ENCODE data around the gene MAN1C1. TPM values are rescaled to one million over a fixed set of nuclear protein-coding genes. Genes with fewer than 3 reads are reported as not detected.

MAN1C1 gene
- polyA plus RNA-seq, 1 of the 3 experiments (the other 2 are of a cell fraction), result 0.20 TPM

GRCh38 chr1:25826571-25826970, 210.0 kb downstream of the MAN1C1 start:
- Histone ChIP-seq H2AFZ (ENCODE audit: low read depth) (no peak overlapping the region), H3K36me3 (replicated peaks in 1 of 2; ENCODE audit: control insufficient read depth in 1 of 2, insufficient read depth in 2 of 2, low read length in 1 of 2) (peaks cover 44 to 59% of the 10 kb centered on the region in 2 experiments), H3K4me1 (ENCODE audit: control insufficient read depth in 1 of 2, insufficient read depth in 2 of 2, low read depth in 1 of 2, low read length in 1 of 2) (peaks cover 0 to 3% of the 10 kb centered on the region in 2 experiments; a peak in 1 of 4 replicates), H4K20me1 (ENCODE audit: insufficient read depth) (peaks cover 2% of the 10 kb centered on the region; the same call in 1 of the 2 replicates), H3K9me2 (no peaks in the 10 kb centered on the region), H3K9ac (no peak overlapping the region), H3K4me3 (ENCODE audit: low read depth in 2 of 2, low read length in 1 of 2) (no peak overlapping the region), H3K27ac (ENCODE audit: low read depth in 2 of 2, low read length in 1 of 2) (no peak overlapping the region), H3F3A (replicated peaks; ENCODE audit: insufficient read depth) (no peaks in the 10 kb centered on the region), H3K27me3 (ENCODE audit: insufficient read depth) (no peaks in the 10 kb centered on the region), H3K79me2 (ENCODE audit: insufficient read depth) (peaks cover 26% of the 10 kb centered on the region), H3K4me2 (no peak overlapping the region), H3K9me3 (no peaks in the 10 kb centered on the region)
- no peak for TF ChIP-seq MEF2A (IDR thresholded peaks at IDR 0.05; ENCODE audit: borderline replicate concordance, low read depth)
- DNase-seq, result no peak
- 95% methylated on average over 9 of the region's 10 CpGs for WGBS (ENCODE audit: low lambda C conversion rate)
- ChIA-PET CTCF (interaction anchor here (1.0 to 1.3 kb wide), 3 partner anchors 9 to 306 kb away, joined by 3 to 5 read pairs (median 4); no protein-coding TSS in a partner anchor), POLR2A (no interaction called here)

- H3K79me2 ChIP-seq (ENCODE audit: insufficient read depth), result peaks cover 7% of the 10 kb centered on the region
- no peak for DNase-seq
Measured at GRCh38 chr1:25828491-25828890, 211.9 kb downstream of the MAN1C1 start.

More at GRCh38 chr1:25828491-25828890, 211.9 kb downstream of the MAN1C1 start:
- H3K4me2 ChIP-seq, result no peak overlapping the region
- no peaks in the 10 kb centered on the region for H4K20me1 ChIP-seq (ENCODE audit: insufficient read depth)
- POLR2A ChIA-PET, result no interaction called here
- no peaks in the 10 kb centered on the region for H3K27me3 ChIP-seq (ENCODE audit: insufficient read depth)
- H3K9ac ChIP-seq, result no peak overlapping the region
- H2AFZ ChIP-seq (ENCODE audit: low read depth), result no peak overlapping the region
- H3F3A ChIP-seq (replicated peaks; ENCODE audit: insufficient read depth), result no peaks in the 10 kb centered on the region
- H3K4me1 ChIP-seq (ENCODE audit: control insufficient read depth in 1 of 2, insufficient read depth in 2 of 2, low read depth in 1 of 2, low read length in 1 of 2), result no peaks in the 10 kb centered on the region
- H3K27ac ChIP-seq (ENCODE audit: low read depth in 2 of 2, low read length in 1 of 2), result no peak overlapping the region
- H3K4me3 ChIP-seq (ENCODE audit: low read depth in 2 of 2, low read length in 1 of 2), result no peak overlapping the region
- peaks cover 49 to 70% of the 10 kb centered on the region in 2 experiments for H3K36me3 ChIP-seq (replicated peaks in 1 of 2; ENCODE audit: control insufficient read depth in 1 of 2, insufficient read depth in 2 of 2, low read length in 1 of 2)
- no peaks in the 10 kb centered on the region for H3K9me2 ChIP-seq
- 72% methylated on average over 3 of the region's 3 CpGs for WGBS (ENCODE audit: low lambda C conversion rate)
- CTCF ChIA-PET, result interaction anchor here (1.0 to 2.6 kb wide), 6 partner anchors 9 to 220 kb away, joined by 3 to 7 read pairs (median 5); partner anchors contain the start of gene PAQR7
- H3K9me3 ChIP-seq, result no peaks in the 10 kb centered on the region
- TF ChIP-seq TCF12 (IDR thresholded peaks at IDR 0.05), result no peak
- no peak for TF ChIP-seq JUND (IDR thresholded peaks at IDR 0.05)
- no peak for TF ChIP-seq CTCF (IDR thresholded peaks at IDR 0.05)
- no peak for TF ChIP-seq IRF3 (IDR thresholded peaks at IDR 0.05; ENCODE audit: low read depth, low read length)
- TF ChIP-seq SIN3A (IDR thresholded peaks at IDR 0.05; ENCODE audit: borderline replicate concordance, low read depth, low read length), result no peak
- no peak for TF ChIP-seq MEF2A (IDR thresholded peaks at IDR 0.05; ENCODE audit: borderline replicate concordance, low read depth)
- no peak for TF ChIP-seq POLR2AphosphoS5 (IDR thresholded peaks at IDR 0.05; ENCODE audit: low read depth, low read length)
